GM18858 (cell line): ENCODE results near the gene SNX19.
A peak's percentile ranks its signal among the peaks of the same experiment; 100 is the strongest.
"Not testable (repeated sequence)": the region's sequence is repeated elsewhere in the genome, so short reads cannot be mapped to it uniquely, and the experiment has no call there.

Source experiments
- ATAC-seq: cut with Tn5 transposase; IDR thresholded peaks from one replicate; pipeline ENCODE4 v1.9.1; 2021; ENCODE audit not compliant: unreplicated experiment

Gene SNX19

DNA sequence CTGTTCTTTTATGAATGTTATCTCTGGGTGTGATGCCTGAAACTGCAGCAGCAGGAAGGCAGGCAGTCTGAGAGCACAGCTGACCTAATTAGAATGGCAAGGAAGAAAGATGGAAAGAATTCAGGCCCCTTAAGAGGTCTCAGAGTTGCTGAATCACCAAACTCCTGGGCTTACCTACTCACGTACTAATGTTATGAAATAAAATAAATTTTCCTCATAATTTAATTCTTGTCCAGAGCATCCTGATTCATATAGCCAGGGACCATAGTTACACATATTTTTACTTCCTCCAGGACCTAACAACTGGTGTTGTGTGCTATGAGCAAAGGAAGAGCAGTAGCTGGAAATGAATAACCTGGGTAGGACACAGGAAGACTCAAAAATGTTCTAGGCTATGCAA, 41.9 kb downstream of the SNX19 start:
- ATAC-seq, result no peak

DNA sequence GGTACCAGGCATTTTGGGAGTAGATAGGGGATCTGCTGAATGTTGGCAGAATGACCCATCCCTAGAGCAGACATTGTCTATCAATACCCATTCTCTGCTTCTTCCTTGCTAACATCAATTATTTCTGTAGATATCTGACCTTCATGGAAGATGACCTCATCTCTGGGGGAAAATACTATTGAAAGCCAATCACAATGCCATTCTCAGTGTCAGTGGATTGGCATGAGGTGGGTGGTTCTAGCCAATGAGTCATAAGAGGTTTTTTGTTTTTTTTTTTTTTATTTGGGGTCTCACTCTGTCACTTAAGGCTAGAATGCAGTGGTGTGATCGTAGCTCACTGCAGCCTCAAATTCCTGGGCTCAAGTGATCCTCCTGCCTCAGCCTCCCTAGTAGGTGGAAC, 42.5 kb downstream of the SNX19 start:
- ATAC-seq, result no peak

DNA sequence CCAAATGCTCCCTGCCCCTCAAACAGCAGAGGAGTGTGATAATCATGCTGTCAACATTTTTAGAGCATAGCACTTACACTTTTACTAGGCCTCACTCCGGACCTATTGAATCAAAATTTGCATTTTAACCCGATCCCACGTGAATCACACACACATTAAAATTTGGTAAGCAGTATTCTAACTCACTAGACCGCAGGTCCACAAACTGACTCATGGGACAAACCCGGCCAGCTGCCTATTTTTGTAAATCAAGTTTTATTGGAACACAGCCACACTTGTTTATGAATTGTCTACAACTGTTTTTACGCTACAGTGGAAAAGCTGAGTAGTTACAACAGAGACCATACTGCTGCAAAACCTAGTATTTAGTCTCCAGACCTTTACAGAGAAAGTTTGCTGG, 43.3 kb downstream of the SNX19 start:
- ATAC-seq, result no peak

DNA sequence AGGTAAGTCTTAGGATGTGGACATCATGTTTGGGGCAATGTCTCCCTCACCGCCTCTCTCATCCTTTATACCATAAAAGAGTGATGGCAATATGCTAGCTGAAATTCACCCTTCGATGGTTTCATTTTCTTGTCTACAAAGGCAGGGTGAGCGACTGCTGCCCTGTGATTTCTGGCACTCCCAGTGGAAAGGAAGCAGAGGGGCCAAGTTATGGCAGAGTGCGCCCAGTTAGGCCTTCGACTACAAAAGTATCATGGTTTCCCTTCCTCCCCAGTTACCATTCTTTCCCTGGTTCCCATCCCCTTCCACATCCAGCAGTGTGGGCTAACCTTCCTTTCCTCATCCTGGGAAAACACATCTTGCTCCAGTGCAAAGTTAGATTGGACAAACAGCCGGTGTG, 43.8 kb downstream of the SNX19 start:
- ATAC-seq, result no peak

DNA sequence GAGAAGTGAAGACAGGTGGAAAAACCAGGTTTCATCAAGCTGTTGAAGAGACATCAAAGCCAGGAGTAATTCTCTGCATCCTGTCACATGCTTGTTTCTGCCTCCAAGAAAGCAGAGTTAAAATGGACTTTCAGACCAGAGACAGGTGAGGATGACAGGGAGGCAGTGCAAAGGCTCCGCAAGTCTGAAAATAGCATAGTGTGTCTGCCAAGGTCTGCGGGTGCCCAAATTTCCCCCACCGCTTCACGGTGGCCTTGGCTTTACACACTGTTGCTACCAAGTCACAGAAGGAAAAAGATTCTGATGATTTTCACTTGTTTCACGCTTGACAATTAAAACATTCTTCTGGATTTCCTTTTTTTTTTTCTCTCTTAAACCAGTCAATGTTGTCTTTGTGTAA, 44.2 kb downstream of the SNX19 start:
- no peak for ATAC-seq

DNA sequence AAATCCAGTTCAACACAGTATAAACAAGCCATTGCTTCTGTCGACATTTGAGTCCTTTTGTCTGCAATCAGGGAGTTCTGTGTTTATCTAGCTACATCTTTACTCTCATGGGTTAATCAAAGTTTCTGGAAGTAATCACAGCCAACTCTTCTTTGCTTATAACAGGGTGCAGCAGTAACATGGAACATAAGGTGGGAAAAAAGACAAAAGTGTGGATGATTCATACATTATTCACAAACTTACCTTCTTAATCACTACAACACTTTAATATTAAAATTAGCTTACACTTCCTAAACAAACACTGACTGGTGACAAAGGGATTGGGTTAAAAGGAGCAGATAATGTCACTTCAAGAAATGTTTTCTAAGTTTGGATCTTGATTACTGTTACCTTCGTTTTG, 44.7 kb downstream of the SNX19 start:
- ATAC-seq, result no peak

DNA sequence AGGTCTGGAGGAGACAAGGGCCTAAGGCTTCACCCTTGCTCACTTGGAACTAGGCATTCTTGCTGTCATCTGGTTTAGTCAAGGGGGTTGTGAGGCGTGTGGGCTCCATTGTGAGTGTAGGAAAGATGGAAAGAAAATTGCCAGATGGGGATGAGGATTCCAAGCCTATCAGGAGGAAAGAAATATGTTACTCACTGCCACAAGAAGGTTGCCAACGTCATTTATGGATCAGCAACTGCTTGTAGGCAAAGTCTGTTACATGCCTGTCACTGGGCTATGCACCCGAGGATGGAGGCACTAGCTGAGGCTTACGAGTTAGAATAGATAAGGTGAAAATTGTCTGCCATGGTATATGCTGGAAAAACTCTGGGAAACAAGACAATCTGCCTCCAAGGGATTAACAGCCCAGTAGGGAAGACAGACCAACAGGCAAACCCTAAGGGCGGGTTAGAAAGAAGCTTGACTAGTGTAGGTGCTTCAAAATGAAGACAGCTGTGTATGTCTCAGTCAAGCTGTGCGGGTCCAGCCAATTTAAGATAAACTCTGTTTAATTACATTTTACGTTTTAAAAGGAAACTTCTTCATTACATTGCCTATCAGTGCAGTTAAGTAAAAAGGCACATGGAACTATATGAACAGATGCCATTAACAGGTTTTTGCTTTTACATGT, 47.4 kb downstream of the SNX19 start:
- no peak for ATAC-seq

DNA sequence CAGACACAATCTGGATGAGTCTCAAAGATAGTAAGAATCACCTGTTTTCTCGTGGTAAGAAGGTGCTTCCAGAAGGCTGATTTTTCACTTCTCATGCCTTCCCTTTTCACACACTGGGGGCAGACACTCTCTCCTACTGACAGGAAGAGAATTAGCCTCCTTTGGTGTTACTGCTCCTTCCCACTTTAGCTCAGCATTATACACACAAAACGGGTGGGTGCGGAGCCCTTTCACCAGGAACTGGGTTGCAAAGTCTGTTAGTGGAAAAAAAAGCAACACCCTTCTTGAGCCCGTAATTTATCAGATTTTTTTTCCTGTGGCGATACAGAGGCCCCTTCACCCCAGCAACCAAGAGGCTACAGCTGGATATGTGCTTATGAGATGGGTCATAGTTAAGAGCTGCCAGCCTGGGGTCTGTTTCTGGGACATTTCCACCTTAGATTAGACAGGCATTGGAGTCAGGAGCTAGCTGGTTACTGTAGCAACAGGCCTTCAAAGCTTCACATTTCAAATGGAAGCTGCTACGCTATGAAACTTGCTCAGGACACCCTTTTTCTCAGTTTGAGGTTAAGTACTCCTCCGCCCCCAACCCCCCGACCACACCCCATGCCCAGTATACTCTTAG, 48.1 kb downstream of the SNX19 start:
- no peak for ATAC-seq

DNA sequence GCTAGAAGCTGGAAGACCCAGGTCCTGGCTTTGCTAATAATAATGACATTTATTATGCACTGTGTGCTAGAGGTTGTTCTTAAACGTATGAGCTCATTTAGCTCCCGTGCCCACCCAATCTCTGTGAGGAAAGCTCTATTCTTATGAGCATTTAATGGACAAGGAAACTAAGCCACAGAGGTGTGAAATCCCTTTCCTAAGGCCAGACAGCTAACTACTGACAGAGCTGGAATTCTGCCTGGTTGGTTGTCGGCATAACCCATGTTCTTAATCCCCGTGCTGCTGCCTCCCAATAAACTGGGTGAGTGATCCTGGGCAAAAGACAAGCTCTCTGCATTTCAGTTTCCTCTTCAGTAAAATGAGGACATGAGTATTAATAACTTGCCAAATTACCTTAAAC, 49.4 kb downstream of the SNX19 start:
- no peak for ATAC-seq

DNA sequence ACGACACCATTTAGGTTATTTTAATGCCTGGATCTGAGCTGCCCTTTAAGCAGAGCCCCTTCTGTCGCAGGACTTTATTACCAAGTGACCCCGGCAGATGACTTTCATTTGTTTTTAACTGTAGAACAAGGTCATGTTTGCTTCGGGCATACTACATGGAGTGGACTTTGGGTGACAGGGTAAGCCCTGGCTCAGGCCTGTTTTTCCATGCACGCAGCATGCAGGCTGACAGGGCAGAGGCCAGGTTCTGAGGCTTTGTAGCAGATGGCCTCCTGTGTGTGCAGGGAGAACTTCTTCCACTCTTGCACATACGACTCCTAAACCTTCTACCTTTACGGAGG, 50.5 kb downstream of the SNX19 start:
- ATAC-seq, result no peak

DNA sequence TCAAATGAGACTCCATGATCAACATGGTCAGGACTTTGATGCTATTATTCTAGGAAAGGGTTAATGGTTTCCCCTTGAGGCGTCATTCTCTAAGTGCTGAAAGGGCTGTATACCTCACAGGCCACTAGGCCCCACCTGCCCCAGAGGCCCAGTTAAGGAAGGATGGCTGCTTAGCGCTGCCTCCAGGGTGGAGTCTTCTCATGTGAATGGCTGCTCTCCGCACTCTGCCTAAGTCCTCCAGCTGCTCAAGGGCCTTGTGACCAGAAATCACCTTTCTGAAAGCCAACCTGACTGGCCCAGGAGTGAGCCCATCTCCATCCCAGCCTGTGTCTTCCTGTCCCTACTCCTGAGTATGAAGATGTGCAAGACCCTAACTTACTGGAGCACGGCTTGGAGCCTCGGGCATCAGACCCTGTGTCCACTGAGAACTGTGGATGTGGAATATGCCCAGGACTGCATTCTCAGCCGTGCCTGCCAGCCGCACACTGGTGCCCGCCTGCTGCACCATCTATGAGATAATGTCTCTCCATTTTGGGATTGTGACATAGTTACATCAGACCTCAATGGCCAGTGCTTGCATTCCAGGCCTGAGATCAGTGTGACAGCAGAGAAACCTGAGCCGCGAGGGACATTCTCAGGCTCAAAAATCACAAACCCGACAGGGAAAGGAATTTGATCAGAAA, 51.0 kb downstream of the SNX19 start:
- no peak for ATAC-seq

DNA sequence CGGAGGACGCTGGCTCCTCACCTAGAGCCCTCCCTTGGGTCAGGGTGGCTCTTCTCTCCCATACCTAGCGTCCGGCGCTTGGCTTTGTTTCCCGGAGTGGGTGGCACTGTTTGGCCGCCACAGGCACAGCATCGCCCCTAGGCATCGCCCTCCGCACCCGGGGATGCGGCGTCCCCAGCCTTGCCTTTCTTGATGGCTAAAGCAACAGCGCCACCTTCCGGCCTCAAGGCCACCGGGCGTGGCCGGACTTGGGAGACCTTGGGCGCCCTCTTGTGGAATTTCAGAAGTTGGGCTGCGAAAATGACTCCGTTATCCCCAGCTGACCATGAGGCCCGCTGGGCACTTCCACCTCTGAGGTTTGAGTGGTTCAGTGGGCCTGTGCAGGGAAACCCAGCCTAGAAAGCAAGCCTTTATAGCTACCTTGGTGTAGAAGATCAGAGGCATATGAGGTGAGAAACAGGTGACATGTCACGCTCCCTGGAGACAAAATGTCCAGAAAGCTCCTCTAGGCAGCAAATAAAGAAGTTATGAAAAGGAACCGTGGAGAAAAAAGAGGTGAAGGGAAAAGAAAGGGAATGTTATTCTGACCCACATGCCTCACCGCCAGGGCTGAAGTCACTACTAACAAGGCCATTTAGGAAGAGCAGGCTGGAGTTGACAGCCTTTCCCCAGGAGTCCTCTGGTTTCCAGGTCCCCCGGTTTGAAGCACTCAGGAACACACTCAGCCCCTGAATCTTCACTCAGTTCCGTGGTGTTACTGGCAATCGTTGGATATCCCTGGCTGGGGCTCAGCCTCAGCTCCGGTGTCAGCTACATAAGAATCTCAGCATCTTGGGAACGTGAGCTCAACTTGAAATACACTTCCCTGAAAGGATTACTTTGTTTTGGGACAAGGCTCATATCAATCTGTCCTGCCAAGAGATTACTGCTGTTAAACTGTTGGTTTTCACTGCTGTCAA, 54.1 kb downstream of the SNX19 start:
- ATAC-seq, result peak; percentile 79

DNA sequence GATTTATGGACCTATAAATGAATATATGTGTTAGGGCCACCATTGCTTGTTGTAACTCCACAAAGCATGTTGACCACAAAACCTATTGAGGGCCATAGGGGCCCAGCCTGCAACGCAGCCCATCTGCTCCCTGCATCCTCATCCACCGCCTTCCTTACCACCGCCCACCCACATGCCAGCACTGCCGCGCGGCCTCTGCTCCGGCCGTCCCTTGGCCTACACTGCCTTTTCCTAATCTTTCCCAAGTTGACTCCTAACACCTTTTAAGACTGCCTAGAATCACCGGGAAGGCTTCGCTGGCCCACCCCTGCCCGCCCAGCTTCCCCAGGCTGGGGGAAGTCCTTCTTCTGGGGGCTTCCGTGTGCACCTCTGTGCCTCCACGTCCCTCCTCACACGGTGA, 55.0 kb downstream of the SNX19 start:
- ATAC-seq, result no peak

DNA sequence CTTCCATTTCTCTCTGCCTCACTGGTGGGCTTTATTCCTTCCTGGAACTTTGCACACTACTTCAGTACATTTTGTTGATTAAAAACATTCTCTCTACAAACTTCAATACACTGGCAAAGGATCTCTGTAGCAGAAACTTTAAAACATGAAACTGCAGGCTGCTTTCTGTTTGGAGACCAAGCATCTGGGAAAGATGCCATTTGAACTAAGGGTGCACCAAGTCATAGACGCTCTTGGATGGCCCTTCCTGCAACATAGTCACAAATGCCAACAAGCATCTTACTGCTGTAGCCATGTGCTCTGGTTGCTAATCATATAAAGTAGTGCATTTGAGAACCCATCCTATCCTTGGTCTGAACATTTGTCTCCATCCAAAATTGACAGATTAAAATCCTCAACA, 56.4 kb downstream of the SNX19 start:
- no peak for ATAC-seq

DNA sequence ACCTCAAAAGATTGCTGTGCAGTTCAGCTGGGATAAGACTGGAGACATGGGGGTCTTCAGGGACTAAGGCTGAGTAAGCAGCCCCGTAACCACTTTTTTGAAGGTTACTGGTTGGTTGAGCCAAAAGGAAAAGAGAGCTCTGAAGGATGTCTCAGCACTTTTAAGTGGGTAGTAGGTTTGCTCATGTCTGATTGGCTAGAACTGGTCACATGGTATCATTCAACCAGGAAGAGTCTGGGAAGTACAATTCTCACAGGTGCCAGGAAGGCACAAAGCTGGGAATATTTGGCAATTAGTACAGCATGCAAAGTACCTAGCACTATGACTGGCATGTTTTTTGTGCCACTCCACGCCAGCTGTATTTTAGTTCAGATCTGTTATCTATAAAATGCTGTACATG, 58.1 kb downstream of the SNX19 start:
- ATAC-seq, result no peak

DNA sequence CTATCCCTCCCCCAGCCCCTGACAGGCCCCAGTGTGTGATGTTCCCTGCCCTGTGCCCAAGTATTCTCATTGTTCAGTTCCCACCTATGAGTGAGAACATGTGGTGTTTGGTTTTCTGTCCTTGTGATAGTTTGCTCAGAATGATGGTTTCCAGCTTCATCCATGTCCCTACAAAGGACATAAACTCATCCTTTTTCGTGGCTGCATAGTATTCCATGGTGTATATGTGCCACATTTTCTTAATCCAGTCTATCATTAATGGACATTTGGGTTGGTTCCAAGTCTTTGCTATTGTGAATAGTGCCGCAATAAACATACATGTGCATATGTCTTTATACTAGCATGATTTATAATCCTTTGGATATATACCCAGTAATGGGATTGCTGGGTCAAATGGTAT, 60.6 kb downstream of the SNX19 start:
- ATAC-seq, result not testable (repeated sequence)

DNA sequence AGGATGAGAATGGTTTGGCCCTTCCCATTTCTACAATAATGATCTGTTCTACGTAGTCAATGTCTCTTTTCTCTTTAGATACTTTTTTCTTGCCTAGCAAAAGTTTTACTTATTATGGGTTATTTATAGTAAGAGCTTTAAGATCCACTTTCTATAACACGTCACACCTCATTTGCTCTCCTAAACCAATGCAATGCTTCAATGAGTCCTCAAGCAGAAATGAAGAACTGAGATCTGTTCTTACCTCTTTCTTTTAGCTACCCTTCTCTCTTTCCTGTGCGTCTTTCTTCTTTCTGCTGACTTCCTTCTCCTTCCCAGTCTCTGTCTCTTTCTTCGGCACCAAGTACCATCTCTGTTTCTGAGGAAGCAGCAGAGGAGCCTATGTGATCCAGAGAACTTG, 61.8 kb downstream of the SNX19 start:
- peak; percentile 62 for ATAC-seq

DNA sequence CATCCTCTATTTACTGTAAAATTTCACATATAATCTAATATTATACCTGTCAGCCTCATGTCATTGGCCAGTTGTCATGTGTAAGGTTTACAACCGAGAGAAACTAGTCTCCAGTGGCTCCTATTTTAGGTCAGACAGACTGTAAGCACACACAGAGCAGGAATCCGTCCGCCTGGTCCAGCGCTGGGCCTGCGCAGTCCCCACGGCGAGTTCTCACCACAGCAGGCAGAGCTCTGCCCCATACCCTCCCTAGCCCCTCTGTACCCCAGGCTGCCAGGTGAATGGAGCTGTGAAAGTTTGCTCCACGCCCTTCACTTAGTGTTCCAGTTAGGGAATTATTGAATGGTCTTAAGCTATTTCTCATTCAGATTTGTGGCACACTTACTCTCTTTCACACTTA, 63.7 kb downstream of the SNX19 start:
- no peak for ATAC-seq

DNA sequence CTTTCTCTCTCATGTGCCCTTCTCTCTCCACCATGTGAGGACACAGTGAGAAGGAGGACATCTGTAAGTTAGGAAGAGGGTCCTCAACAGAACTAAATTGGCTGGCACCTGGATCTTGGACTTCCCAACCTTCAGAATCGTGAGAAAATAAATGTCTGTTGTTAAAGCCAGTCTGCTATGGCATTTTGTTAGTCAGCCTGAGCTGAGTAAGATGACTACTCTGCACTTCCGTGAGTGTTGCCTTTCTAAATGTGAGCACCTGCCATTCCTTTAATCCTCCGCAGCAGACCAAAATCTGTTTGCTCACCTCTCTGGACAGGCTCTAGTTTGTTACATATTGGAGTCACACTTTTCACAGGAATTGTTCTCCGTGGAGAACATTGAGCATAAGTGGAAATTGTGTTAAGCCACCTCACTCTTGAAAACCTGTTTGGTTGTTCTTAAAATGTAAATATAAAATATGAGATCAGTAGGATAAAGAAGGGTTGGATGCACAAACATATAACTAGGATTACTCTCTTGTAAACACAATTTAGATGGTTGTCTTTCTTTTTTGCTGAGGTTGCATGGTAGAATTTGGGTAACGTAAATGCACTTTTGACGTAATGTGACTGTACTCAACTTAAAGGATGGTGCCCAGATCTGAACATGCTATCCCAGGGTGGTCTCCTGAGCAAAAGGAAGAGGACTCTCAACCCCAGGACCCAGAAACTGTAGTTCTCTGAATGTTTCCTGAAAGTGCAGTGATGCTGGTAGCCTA, 65.9 kb downstream of the SNX19 start:
- ATAC-seq, result no peak

DNA sequence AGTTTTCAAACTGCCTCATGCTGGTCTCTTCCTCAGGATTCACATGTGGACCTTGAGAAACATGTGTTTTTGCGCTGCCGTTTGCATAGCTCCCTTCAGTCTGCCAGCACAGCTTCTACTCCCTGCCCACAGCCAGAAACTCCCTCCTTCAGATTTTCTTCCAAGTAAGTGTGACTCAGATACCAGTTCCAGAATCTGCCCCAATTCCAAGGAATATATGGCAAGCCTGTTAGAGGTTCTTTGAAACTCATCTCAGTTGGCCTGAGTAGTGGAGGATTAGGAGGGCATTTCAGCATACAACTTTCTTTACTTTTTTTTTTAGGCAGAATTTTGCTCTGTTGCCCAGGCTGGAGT, 67.1 kb downstream of the SNX19 start:
- ATAC-seq, result no peak
